ENCODE data around the gene IKBKE. TPM values are rescaled to one million over a fixed set of nuclear protein-coding genes. Genes with fewer than 3 reads are reported as not detected.

Gene IKBKE
- polyA plus RNA-seq, 2 of the 4 experiments (the other 2 are of a cell fraction): 6.3 to 6.4 TPM

DNA sequence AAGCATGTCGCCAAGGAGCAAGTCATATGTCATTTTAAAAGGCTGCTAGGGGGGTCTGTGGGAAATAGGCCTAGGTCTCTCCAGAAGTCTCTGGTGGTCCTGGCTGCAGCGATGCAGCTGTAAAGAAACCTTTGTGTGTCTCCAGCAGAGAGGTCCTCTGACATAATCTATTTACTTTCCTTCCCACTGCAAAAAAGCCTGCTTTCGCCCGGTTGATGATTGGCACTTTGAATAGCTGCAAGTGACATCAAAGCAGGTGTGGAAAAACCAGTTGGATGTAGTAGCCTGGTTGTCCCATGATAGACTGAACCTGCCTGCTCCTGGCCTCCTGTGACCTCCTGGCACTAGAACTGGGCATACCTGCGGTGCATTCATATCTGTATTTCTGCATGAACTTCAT is 50.9 kb downstream of the IKBKE start:
- no peaks in the 10 kb centered on the region for H3K9me3 ChIP-seq
- FAIRE-seq (no peak), ATAC-seq (no peak), DNase-seq (ENCODE audit: low read depth in 1 of 2, low spot score in 1 of 2) (no peak)
- H3K4me3 ChIP-seq: no peak overlapping the region
- TF ChIP-seq MYC (IDR thresholded peaks at IDR 0.05; ENCODE audit: borderline replicate concordance, low read length): no peak
- no peak for TF ChIP-seq CHD4 (IDR thresholded peaks at IDR 0.05; ENCODE audit: borderline replicate concordance)
- TF ChIP-seq CHD2 (IDR thresholded peaks at IDR 0.05; ENCODE audit: low read length, partially characterized antibody): no peak
- no peak for TF ChIP-seq HOXB5 (CRISPR knock-in tag; IDR thresholded peaks at IDR 0.05)
- TF ChIP-seq EHMT2 (IDR thresholded peaks at IDR 0.05; ENCODE audit: low read depth): no peak
- TF ChIP-seq EHF (CRISPR knock-in tag; IDR thresholded peaks at IDR 0.05): no peak
- ChIA-PET POLR2A (no interaction called here), CTCF (interaction anchor here (1.4 to 1.7 kb wide), 3 partner anchors 24 to 63 kb away, joined by 3 to 8 read pairs (median 6); no protein-coding TSS in a partner anchor)
- H3K4me2 ChIP-seq: no peak overlapping the region
- no peak overlapping the region for H3K27ac ChIP-seq
- WGBS (ENCODE audit: missing lambda C conversion rate): 83% methylated on average over 5 of the region's 5 CpGs
- H3K4me1 ChIP-seq: peaks cover 5% of the 10 kb centered on the region; the same call in 1 of the 3 replicates

DNA sequence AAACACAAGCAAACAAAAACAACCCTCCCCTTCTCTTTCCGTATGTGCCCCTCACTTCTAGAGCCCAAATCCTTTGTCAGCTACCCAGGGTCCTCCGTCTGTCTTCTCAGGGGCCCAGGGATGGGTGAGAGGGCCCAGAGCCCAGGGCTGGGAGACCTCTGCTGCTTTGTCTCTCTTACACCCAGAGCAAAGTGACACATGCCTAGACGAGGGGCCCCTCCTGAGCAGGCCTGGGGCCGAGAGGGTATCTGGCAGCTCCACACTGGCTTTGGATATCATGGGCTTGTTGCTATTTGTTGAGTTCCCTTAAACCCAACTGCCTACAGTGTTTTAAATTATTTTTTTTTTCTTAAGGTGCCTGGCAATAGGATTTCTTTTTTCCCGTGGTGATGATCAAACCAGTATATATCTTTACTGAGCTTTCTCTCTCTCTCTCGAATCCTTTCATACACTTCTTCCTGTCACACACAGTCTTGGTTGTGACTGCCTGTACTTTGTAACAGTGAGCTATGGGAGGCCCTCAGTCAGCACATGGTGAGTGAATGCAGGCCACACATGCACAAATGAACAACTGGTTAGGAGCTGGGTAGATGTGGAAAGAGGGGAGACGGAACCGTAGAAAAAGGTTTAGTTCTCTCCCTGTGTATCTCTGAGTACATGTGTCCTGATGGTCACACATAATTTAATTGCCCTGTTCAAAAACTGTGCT is 51.6 kb downstream of the IKBKE start:
- TF ChIP-seq CHD2 (IDR thresholded peaks at IDR 0.05; ENCODE audit: low read length, partially characterized antibody) (no peak), FOSL2 (IDR thresholded peaks at IDR 0.05) (no peak), FOSL2 (CRISPR knock-in tag; IDR thresholded peaks at IDR 0.05) (no peak), SREBF2 (IDR thresholded peaks at IDR 0.05) (no peak), HOXB13 (CRISPR knock-in tag; IDR thresholded peaks at IDR 0.05; ENCODE audit: low read depth) (no peak), NFE2L2 (conservative IDR thresholded peaks at IDR 0.05; ENCODE audit: low read length) (no peak), EP300 (IDR thresholded peaks at IDR 0.05) (no peak), POLR2A (IDR thresholded peaks at IDR 0.05; ENCODE audit: low read length) (no peak), RFX5 (IDR thresholded peaks at IDR 0.05) (no peak), E2F6 (IDR thresholded peaks at IDR 0.05; ENCODE audit: borderline replicate concordance, low read depth) (no peak), HDAC2 (IDR thresholded peaks at IDR 0.05) (no peak), NR3C1 (IDR thresholded peaks at IDR 0.05) (no peak), CBX8 (IDR thresholded peaks at IDR 0.05) (no peak), HES2 (IDR thresholded peaks at IDR 0.05) (no peak), ZFP36 (IDR thresholded peaks at IDR 0.05; ENCODE audit: borderline replicate concordance, partially characterized antibody) (no peak), RARB (CRISPR knock-in tag; IDR thresholded peaks at IDR 0.05) (no peak)
- TF ChIP-seq, protein P1, sequence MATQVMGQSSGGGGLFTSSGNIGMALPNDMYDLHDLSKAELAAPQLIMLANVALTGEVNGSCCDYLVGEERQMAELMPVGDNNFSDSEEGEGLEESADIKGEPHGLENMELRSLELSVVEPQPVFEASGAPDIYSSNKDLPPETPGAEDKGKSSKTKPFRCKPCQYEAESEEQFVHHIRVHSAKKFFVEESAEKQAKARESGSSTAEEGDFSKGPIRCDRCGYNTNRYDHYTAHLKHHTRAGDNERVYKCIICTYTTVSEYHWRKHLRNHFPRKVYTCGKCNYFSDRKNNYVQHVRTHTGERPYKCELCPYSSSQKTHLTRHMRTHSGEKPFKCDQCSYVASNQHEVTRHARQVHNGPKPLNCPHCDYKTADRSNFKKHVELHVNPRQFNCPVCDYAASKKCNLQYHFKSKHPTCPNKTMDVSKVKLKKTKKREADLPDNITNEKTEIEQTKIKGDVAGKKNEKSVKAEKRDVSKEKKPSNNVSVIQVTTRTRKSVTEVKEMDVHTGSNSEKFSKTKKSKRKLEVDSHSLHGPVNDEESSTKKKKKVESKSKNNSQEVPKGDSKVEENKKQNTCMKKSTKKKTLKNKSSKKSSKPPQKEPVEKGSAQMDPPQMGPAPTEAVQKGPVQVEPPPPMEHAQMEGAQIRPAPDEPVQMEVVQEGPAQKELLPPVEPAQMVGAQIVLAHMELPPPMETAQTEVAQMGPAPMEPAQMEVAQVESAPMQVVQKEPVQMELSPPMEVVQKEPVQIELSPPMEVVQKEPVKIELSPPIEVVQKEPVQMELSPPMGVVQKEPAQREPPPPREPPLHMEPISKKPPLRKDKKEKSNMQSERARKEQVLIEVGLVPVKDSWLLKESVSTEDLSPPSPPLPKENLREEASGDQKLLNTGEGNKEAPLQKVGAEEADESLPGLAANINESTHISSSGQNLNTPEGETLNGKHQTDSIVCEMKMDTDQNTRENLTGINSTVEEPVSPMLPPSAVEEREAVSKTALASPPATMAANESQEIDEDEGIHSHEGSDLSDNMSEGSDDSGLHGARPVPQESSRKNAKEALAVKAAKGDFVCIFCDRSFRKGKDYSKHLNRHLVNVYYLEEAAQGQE (IDR thresholded peaks at IDR 0.05): no peak
- TF ChIP-seq, protein P2, sequence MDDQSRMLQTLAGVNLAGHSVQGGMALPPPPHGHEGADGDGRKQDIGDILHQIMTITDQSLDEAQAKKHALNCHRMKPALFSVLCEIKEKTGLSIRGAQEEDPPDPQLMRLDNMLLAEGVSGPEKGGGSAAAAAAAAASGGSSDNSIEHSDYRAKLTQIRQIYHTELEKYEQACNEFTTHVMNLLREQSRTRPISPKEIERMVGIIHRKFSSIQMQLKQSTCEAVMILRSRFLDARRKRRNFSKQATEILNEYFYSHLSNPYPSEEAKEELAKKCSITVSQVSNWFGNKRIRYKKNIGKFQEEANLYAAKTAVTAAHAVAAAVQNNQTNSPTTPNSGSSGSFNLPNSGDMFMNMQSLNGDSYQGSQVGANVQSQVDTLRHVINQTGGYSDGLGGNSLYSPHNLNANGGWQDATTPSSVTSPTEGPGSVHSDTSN (IDR thresholded peaks at IDR 0.05): no peak
- TF ChIP-seq, protein P3, sequence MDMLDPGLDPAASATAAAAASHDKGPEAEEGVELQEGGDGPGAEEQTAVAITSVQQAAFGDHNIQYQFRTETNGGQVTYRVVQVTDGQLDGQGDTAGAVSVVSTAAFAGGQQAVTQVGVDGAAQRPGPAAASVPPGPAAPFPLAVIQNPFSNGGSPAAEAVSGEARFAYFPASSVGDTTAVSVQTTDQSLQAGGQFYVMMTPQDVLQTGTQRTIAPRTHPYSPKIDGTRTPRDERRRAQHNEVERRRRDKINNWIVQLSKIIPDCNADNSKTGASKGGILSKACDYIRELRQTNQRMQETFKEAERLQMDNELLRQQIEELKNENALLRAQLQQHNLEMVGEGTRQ (IDR thresholded peaks at IDR 0.05): no peak
- ATAC-seq: no peak
- no peak overlapping the region for H3K4me2 ChIP-seq
- no peak for DNase-seq (ENCODE audit: low read depth in 1 of 2, low spot score in 1 of 2)
- H3K4me3 ChIP-seq: no peak overlapping the region
- POLR2A ChIA-PET: no interaction called here
- peaks cover 5% of the 10 kb centered on the region; the same call in 1 of the 3 replicates for H3K4me1 ChIP-seq
- H3K9me3 ChIP-seq: no peaks in the 10 kb centered on the region
- H3K27ac ChIP-seq: no peak overlapping the region
- WGBS (ENCODE audit: missing lambda C conversion rate): 80% methylated on average over 8 of the region's 8 CpGs
- CTCF ChIA-PET: interaction anchor here (1.4 to 1.7 kb wide), 3 partner anchors 23 to 62 kb away, joined by 3 to 8 read pairs (median 6); no protein-coding TSS in a partner anchor
- no peak for FAIRE-seq
